K562 (cell line): ENCODE results near the gene CHTOP. TPM values are rescaled to one million over a fixed set of nuclear protein-coding genes. Genes with fewer than 3 reads are reported as not detected.

Experiments used
- ATAC-seq: fragments of 200-7000 bp; cut with Tn5 transposase; 3 replicates; pipeline ENCODE4 v1.9.1; 2020; ENCODE audit warnings: moderate library complexity
- BruUV-seq: library from RNA; stranded (reverse); fragments of 400-500 nt; replicated peaks from 2 replicates; lab custom pipeline; 2021; lab: Mats Ljungman, UMichigan
- CTCF ChIA-PET: fragments of 300-600 bp; formaldehyde crosslinking; extraction: SDS; loops from one replicate; lab custom pipeline; 2021; ENCODE audit warnings: low intra/inter-chr PET ratio; lab: Yijun Ruan, JAX
- POLR2A ChIA-PET: fragments of 300-600, 350-650 bp; sonication (Branson Sonifier 250); formaldehyde crosslinking; extraction: SDS; loops from one replicate; lab custom pipeline; 2021; ENCODE audit warnings: antibody characterized with exemption, inconsistent platforms; lab: Yijun Ruan, JAX
- DNase-seq, 4 experiments: peaks; one replicate each; pipeline versions ENCODE4 v3.0.0 to v3.0.0-alpha.2; 2011 to 2018; ENCODE audit warnings: low spot score in 3 of 4, mixed read lengths in 3 of 4; ENCODE audit errors: extremely low read depth in 1 of 4
- FAIRE-seq: peaks from 2 replicates; lab custom pipeline; 2011; peaks lifted over from hg19 to GRCh38; lab: Jason Lieb, UNC
- H2AFZ ChIP-seq: 2 replicates; pipeline ENCODE4 v1.6.0; 2011; ENCODE audit warnings: low read depth, low read length, control low read depth, inconsistent platforms
- H3K27ac ChIP-seq: fragments of 200-600 bp; 3 replicates; pipeline ENCODE4 v1.8.0; 2011; ENCODE audit warnings: low read depth, mild to moderate bottlenecking, control low read depth, inconsistent platforms, low read length, moderate library complexity, mixed read lengths; ENCODE audit errors: extremely low read depth
- H3K27me3 ChIP-seq, 2 experiments: fragments of 300-600 bp in 1 of 2; 2 replicates in 1 of 2; 3 replicates in 1 of 2; pipeline versions ENCODE4 v1.6.0 to v1.8.0; 2011; ENCODE audit warnings: inconsistent platforms in 2 of 2, low read length in 2 of 2, mild to moderate bottlenecking in 1 of 2, mixed read lengths in 1 of 2, moderate library complexity in 1 of 2; ENCODE audit not compliant: control insufficient read depth in 2 of 2, insufficient read depth in 2 of 2
- H3K36me3 ChIP-seq: fragments of 300-600 bp; 3 replicates; pipeline ENCODE4 v1.8.0; 2011; ENCODE audit warnings: mild to moderate bottlenecking, low read length, inconsistent platforms; ENCODE audit not compliant: control insufficient read depth, insufficient read depth
- H3K4me1 ChIP-seq, 2 experiments: fragments of 200-600 bp in 1 of 2; replicated peaks in 1 of 2; 2 replicates in 1 of 2; 3 replicates in 1 of 2; pipeline versions ENCODE4 v1.5.1 to v1.8.0; 2011; ENCODE audit warnings: inconsistent platforms in 2 of 2, low read length in 2 of 2, mild to moderate bottlenecking in 1 of 2, mixed read lengths in 1 of 2, moderate library complexity in 1 of 2; ENCODE audit not compliant: control insufficient read depth in 2 of 2, insufficient read depth in 2 of 2
- H3K4me2 ChIP-seq: 2 replicates; pipeline ENCODE4 v1.6.1; 2011; ENCODE audit warnings: low read length, control low read depth, inconsistent platforms, mixed read lengths; ENCODE audit not compliant: insufficient read depth
- H3K4me3 ChIP-seq: fragments of 200-600 bp; sonication (generic), shearing (Covaris generic); 2 replicates; pipeline ENCODE4 v1.5.1; 2016; ENCODE audit warnings: control low read depth, inconsistent platforms
- H3K79me2 ChIP-seq: fragments of 200-600 bp; 3 replicates; pipeline ENCODE4 v1.8.0; 2011; ENCODE audit warnings: low read length, inconsistent platforms; ENCODE audit not compliant: control insufficient read depth, insufficient read depth
- H3K9ac ChIP-seq, 2 experiments: 2 replicates each; pipeline versions ENCODE4 v1.6.0 to v1.6.1; 2011; ENCODE audit warnings: low read depth in 2 of 2, low read length in 2 of 2, control low read depth in 1 of 2, inconsistent platforms in 1 of 2, mild to moderate bottlenecking in 1 of 2, mixed read lengths in 1 of 2; ENCODE audit not compliant: insufficient read depth in 1 of 2
- H3K9me1 ChIP-seq: one replicate; pipeline ENCODE4 v1.6.0; 2011; ENCODE audit warnings: inconsistent platforms, mild to moderate bottlenecking, low read length, moderate library complexity; ENCODE audit not compliant: control insufficient read depth, insufficient read depth
- H3K9me3 ChIP-seq: replicated peaks from 2 replicates; pipeline ENCODE4 v1.5.1; 2011; ENCODE audit warnings: low read depth, low read length, inconsistent platforms; ENCODE audit not compliant: control insufficient read depth, insufficient read depth
- H4K20me1 ChIP-seq: replicated peaks from 2 replicates; pipeline ENCODE4 v1.6.1; 2011; ENCODE audit warnings: low read length, inconsistent platforms, mixed read lengths; ENCODE audit not compliant: control insufficient read depth, insufficient read depth
- CBFA2T2 ChIP-seq: fragments of 450-650 bp; conservative IDR thresholded peaks from 2 replicates; pipeline ENCODE4 v1.6.1; 2017; ENCODE audit warnings: mild to moderate bottlenecking
- CXXC5 ChIP-seq: fragments of 250-450 bp; sonication (Bioruptor Pico); IDR thresholded peaks from 2 replicates; pipeline ENCODE4 v1.8.0; 2022; ENCODE audit warnings: inconsistent platforms, mild to moderate bottlenecking, moderate library complexity
- POLR2A ChIP-seq: fragments of 450-650 bp; conservative IDR thresholded peaks from 2 replicates; pipeline ENCODE4 v1.6.1; 2016
- RCOR1 ChIP-seq, 2 experiments: IDR thresholded peaks; 2 replicates each; pipeline ENCODE4 v1.6.1; 2012; ENCODE audit warnings: low read depth in 2 of 2, low read length in 2 of 2, borderline replicate concordance in 1 of 2, improper control_type of control experiment in 1 of 2
- THAP7 ChIP-seq: fragments of 250-450 bp; sonication (Bioruptor Pico); IDR thresholded peaks from 2 replicates; pipeline ENCODE4 v1.5.0; 2021
- USF2 ChIP-seq: sonication (generic); formaldehyde crosslinking; IDR thresholded peaks from 2 replicates; pipeline ENCODE4 v1.5.0; 2020; ENCODE audit warnings: missing genetic modification reagents
- WHSC1 ChIP-seq: IDR thresholded peaks from one replicate; pipeline ENCODE4 v1.6.1; 2012; ENCODE audit warnings: low read length, control low read depth, inconsistent platforms
- WGBS: fragments of 100-300 bp; shearing (Covaris generic); methylation state at CpG from one replicate; pipeline ENCODE4 v1.1.6; 2016; ENCODE audit warnings: low coverage, mixed read lengths; ENCODE audit not compliant: insufficient coverage; ENCODE audit errors: missing lambda C conversion rate; 5-methylcytosine and 5-hydroxymethylcytosine counted together
- in situ Hi-C: fragments of 300-500 bp; cut with MboI; formaldehyde crosslinking; loops from 4 replicates; pipeline ENCODE4 v1.15.0; 2018; ENCODE audit warnings: inconsistent platforms, mixed read lengths
- intact Hi-C: fragments of 100-400 bp; cut with micrococcal nuclease; formaldehyde crosslinking; loops from 2 replicates; pipeline ENCODE4 v1.14.2; 2022
- polyA plus RNA-seq, 8 experiments: library from polyadenylated mRNA; depleted of rRNA in 4 of 8; stranded (reverse) in 5 of 8; unstranded in 3 of 8; fragments of >200 nt; fragmentation: Nextera tagmentation in 2 of 8; fragmentation: Illumina TruSeq in 1 of 8; extraction: Ambion mirVana in 2 of 8; extraction: Trizol in 1 of 8; gene quantifications; 2 replicates each; pipeline versions ENCODE4 v1.2.1 to v1.2.3, GENCODE V29; 2011 to 2014; ENCODE audit warnings: inconsistent platforms in 1 of 8, missing spikeins in 1 of 8
- total RNA-seq, 7 experiments: library from RNA; depleted of rRNA in 6 of 7; stranded (reverse); fragments of >200 nt in 6 of 7; fragmentation: Illumina TruSeq in 2 of 7; extraction: Trizol in 2 of 7; gene quantifications; 2 replicates each; pipeline versions ENCODE4 v1.2.1 to v1.2.3, GENCODE V29; 2011 to 2021; ENCODE audit warnings: low replicate concordance in 1 of 7

Gene CHTOP
- total and polyA plus RNA-seq, 9 of the 15 experiments (the other 6 are each of a cell fraction or from before 2014, with no cell fraction given) = 10.2 to 91.8 (median 60.8) TPM

- POLR2A ChIA-PET = interaction anchor here (1.4 to 1.9 kb wide), 2 partner anchors 10 to 11 kb away, joined by 4 to 6 read pairs; no protein-coding TSS in a partner anchor
- no peak for ATAC-seq
Measured at GRCh38 chr1:153687346-153688125, 53.7 kb downstream of the CHTOP start.

More at GRCh38 chr1:153687346-153688125, 53.7 kb downstream of the CHTOP start:
- peaks cover 3% of the 10 kb centered on the region for H3K9me1 ChIP-seq
- in situ Hi-C loops = no loop called here
- no peaks in the 10 kb centered on the region for H3K79me2 ChIP-seq
- TF ChIP-seq RCOR1 (IDR thresholded peaks at IDR 0.05; ENCODE audit: borderline replicate concordance in 1 of 2, low read depth in 2 of 2, low read length in 2 of 2) (no peak), THAP7 (CRISPR knock-in tag) (no peak), POLR2A (no peak), CBFA2T2 (no peak), CXXC5 (no peak), WHSC1 (no peak), USF2 (CRISPR knock-in tag) (no peak)
- TF ChIP-seq, all 486 proteins: peak for 0
- Histone ChIP-seq H3K27ac (no peak overlapping the region), H3K4me2 (no peak overlapping the region), H3K27me3 (peaks cover 0 to 18% of the 10 kb centered on the region in 2 experiments; a peak in 1 of 5 replicates), H4K20me1 (no peaks in the 10 kb centered on the region), H3K9ac (peak overlapping the region in 1 of 2 experiments; percentile 65; a peak in 1 of 4 replicates), H3K9me3 (no peaks in the 10 kb centered on the region), H3K36me3 (no peaks in the 10 kb centered on the region), H3K4me3 (no peak overlapping the region), H3K4me1 (peaks cover 3 to 23% of the 10 kb centered on the region in 2 experiments; a peak in 4 of 5 replicates), H2AFZ (no peak overlapping the region)
- no peak for DNase-seq
- BruUV-seq = no TSS peak
- intact Hi-C loops = no loop called here
- CTCF ChIA-PET = interaction anchor here (0.5 kb wide), 1 partner anchor 302 kb away, joined by 3 read pairs; no protein-coding TSS in a partner anchor
- FAIRE-seq = no peak
- WGBS = 41% methylated on average over 12 of the region's 16 CpGs
